ENCODE data around the gene TAMM41.
"Not testable (repeated sequence)": the region's sequence is repeated elsewhere in the genome, so short reads cannot be mapped to it uniquely, and the experiment has no call there.

Gene TAMM41

DNA sequence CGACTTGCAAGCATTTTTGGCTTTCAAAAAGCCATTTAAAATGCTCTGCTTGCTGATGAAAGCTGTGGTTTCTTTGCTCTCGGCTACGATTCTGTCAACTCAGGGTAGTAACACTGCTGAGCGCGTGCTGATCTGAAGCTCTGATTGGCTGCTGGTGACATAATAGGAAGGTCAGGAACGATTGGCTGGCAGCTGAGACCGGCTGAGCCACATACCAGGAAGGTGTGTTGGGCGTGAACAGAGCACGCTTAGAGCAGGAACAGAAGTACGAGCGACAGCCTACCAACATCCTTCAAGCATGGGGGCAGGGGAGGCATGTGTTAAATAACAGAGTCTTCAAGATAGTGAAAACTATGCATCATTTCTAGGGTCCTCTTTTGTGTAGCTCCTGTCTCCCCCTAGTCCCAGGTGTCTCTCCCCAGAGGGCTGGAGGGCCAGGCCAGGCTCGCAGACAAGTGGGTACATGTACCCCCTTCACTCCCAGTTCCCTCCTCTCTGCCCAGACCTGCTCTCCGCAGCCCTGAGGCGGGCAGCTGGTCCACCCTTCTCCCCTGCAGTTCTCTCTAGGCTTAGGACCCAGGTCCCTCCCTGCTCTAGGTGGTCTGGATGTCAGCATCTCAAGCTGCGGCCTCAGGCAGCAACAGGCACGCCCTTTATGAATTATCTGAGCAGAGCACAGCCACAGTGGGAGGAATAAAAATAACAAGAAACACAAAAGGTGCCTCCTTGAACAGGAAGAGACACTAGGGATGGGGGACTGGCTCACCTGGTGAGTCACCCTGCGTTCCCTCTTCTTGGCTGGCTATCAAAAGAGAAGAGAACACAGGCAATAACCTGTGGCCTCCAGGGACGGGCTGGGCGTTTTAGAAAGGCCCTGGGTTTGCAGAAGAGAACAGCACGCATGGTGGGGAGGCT, 76.0 kb downstream of the TAMM41 start:
- H3K4me3 ChIP-seq (ENCODE audit: low read length): peak overlapping the region; percentile 26
- H3K36me3 ChIP-seq (ENCODE audit: insufficient read depth, low read length): no peaks in the 10 kb centered on the region

DNA sequence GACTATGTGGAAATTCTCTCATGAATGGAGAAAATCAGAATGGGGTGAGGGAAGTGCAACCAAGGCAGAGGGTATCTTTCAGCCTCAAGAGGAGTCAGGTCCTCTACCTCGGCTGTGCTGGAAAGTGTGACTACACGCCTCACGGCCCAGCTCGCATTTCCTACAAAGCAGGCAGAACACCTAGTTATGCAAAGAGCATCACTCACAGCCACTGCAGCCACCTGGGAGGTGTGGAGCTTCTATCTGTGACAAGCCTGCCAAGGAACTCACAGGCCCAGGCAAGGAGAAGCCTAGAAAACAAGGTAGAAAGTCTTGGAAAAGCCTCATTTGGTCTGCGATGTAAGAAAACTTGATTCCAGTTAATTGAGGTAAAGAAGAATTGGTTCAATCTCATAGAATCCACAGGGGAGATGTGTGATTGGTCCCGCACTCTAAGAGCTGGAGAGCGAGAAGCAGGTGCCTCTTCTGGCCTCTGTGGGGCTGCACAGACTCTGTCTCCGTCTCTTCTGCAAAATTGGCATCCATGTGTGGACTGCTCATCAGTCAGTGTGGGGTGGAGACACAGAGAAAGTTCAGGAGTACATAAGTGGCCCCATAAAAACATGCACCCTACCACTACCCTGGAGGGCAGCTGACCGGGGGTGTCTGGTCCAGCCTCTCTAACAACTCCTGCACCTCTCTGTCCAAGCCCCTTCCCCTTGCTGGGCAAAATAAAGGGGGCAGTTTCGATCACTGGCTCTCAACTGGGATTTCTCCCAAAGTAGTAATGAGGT, 76.8 kb downstream of the TAMM41 start:
- H3K4me3 ChIP-seq (ENCODE audit: low read length): peak overlapping the region; percentile 26
- no peaks in the 10 kb centered on the region for H3K36me3 ChIP-seq (ENCODE audit: insufficient read depth, low read length)
- H2AFZ ChIP-seq (ENCODE audit: low read depth, low read length): peak overlapping the region; percentile 55
- H3K27me3 ChIP-seq (ENCODE audit: insufficient read depth, low read length): no peaks in the 10 kb centered on the region
- peaks cover 7% of the 10 kb centered on the region for H3K4me1 ChIP-seq (ENCODE audit: insufficient read depth, low read length)
- H3K9me3 ChIP-seq (ENCODE audit: low read length): no peaks in the 10 kb centered on the region

More for the DNA sequence above, 76.0 kb downstream of the TAMM41 start:
- no peaks in the 10 kb centered on the region for H3K27me3 ChIP-seq (ENCODE audit: insufficient read depth, low read length)
- H3K4me1 ChIP-seq (ENCODE audit: insufficient read depth, low read length): peaks cover 7% of the 10 kb centered on the region
- no peaks in the 10 kb centered on the region for H3K9me3 ChIP-seq (ENCODE audit: low read length)
- peak overlapping the region; percentile 55 for H2AFZ ChIP-seq (ENCODE audit: low read depth, low read length)

DNA sequence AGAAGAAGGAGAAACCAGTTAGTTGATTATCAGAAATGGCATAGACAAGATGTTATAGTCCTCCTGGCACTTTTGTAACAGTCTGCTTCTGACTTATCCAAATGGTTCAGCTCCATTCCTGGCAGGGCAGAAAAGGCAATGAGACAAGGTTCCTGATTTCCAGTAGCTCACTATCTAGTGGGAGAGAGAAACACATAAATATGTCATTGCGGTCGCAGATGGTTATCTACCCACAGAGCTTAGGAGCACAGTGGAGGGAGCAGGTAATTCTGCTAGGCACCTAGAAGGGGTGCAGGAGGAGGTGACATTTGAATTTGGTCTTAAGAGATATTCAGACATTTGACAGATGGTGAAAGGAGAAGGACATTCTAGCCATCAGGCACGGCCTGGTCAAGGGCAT, 78.1 kb downstream of the TAMM41 start:
- H3K9me3 ChIP-seq (ENCODE audit: low read length): no peaks in the 10 kb centered on the region
- no peaks in the 10 kb centered on the region for H3K27me3 ChIP-seq (ENCODE audit: insufficient read depth, low read length)
- peaks cover 7% of the 10 kb centered on the region for H3K4me1 ChIP-seq (ENCODE audit: insufficient read depth, low read length)
- no peaks in the 10 kb centered on the region for H3K36me3 ChIP-seq (ENCODE audit: insufficient read depth, low read length)
- H3K4me3 ChIP-seq (ENCODE audit: low read length): no peak overlapping the region
- no peak overlapping the region for H2AFZ ChIP-seq (ENCODE audit: low read depth, low read length)

DNA sequence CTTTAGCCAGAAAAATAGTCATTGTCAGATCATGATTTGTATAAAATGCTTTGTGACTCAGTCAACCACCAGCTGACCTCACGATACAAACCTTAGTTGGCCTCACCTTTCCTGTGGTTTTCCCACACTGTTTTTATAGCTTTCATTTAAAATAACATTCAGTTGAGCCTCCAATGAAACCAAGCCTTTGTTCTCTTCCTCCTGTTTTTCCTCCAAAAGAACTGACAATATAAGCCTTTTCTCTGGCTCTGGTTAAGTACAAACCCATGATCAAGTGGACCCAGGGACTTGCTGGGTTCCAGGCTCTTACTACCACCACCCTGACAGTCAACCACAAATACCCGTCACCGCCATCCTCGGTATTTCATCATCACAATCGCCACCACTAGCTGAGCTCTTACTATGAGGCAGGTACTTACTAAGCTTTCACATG, 81.7 kb downstream of the TAMM41 start:
- no peaks in the 10 kb centered on the region for H3K9me3 ChIP-seq (ENCODE audit: low read length)
- no peaks in the 10 kb centered on the region for H3K36me3 ChIP-seq (ENCODE audit: insufficient read depth, low read length)
- H2AFZ ChIP-seq (ENCODE audit: low read depth, low read length): no peak overlapping the region
- H3K4me1 ChIP-seq (ENCODE audit: insufficient read depth, low read length): no peaks in the 10 kb centered on the region
- H3K4me3 ChIP-seq (ENCODE audit: low read length): no peak overlapping the region
- H3K27me3 ChIP-seq (ENCODE audit: insufficient read depth, low read length): no peaks in the 10 kb centered on the region

DNA sequence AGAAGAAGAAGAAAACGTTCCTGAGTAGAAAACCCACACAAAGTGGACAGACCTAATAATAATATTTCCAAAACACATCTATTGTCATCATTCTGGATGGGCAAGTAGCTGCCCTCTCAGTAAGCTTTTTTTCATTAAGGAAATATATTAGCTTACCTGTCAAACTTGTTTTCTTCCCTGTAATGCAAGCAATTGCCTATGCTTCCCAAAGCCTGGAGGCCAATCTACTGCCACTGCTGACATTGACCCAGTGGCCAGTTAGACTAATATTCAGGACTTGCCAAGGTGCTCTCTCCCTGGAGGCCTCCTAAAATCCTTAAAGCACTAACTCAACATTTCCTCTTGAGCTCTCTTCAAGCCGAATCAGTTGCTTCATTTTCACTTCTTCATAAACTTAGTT, 86.7 kb downstream of the TAMM41 start:
- H3K27me3 ChIP-seq (ENCODE audit: insufficient read depth, low read length): no peaks in the 10 kb centered on the region
- H3K4me1 ChIP-seq (ENCODE audit: insufficient read depth, low read length): no peaks in the 10 kb centered on the region
- H2AFZ ChIP-seq (ENCODE audit: low read depth, low read length): no peak overlapping the region
- H3K9me3 ChIP-seq (ENCODE audit: low read length): no peaks in the 10 kb centered on the region
- no peak overlapping the region for H3K4me3 ChIP-seq (ENCODE audit: low read length)
- no peaks in the 10 kb centered on the region for H3K36me3 ChIP-seq (ENCODE audit: insufficient read depth, low read length)

DNA sequence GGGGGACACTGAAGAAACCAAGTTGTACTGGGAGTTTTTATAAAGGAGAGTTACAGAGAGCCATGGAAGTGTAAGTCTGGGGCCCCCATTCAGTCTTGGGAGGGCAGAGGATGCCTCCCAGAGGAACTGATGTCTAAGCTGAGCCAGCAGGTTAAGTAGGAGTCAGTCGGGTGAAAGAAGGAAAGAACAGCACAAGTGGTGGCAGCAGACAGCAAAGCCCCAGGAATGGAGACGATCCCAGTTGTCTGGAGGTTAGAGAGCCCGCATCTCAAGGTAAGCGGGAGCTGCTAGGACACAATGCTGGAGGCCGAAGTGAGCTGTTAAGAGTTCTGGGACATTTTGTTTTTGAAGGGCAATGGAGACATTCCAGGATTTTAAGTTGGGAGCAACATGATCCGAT, 88.8 kb downstream of the TAMM41 start:
- no peak overlapping the region for H2AFZ ChIP-seq (ENCODE audit: low read depth, low read length)
- H3K4me3 ChIP-seq (ENCODE audit: low read length): no peak overlapping the region
- H3K36me3 ChIP-seq (ENCODE audit: insufficient read depth, low read length): no peaks in the 10 kb centered on the region
- no peaks in the 10 kb centered on the region for H3K9me3 ChIP-seq (ENCODE audit: low read length)
- no peaks in the 10 kb centered on the region for H3K27me3 ChIP-seq (ENCODE audit: insufficient read depth, low read length)
- H3K4me1 ChIP-seq (ENCODE audit: insufficient read depth, low read length): no peaks in the 10 kb centered on the region

DNA sequence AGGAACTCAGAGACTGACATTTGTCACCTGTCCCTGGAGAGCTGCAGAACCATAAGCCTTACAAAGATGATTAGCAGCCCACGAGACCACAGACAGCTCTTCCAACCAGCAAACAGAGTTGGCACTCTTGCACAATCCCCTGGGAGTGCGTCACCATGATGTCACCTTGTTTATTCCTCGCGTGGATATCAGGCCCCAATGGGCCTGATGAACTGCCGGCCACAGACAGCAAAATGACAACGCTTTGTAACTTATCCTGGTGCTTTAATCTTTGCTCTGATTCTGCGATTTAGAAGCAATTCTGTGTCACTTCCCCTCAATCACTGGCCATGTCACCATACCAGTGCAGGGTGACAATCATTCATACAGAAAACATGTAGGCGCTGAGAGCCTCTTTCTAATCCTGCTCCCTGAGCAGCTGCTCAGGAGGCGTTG, 89.2 kb downstream of the TAMM41 start:
- Histone ChIP-seq H3K9me3 (ENCODE audit: low read length) (no peaks in the 10 kb centered on the region), H3K36me3 (ENCODE audit: insufficient read depth, low read length) (no peaks in the 10 kb centered on the region), H2AFZ (ENCODE audit: low read depth, low read length) (no peak overlapping the region), H3K27me3 (ENCODE audit: insufficient read depth, low read length) (no peaks in the 10 kb centered on the region), H3K4me3 (ENCODE audit: low read length) (no peak overlapping the region), H3K4me1 (ENCODE audit: insufficient read depth, low read length) (no peaks in the 10 kb centered on the region)

DNA sequence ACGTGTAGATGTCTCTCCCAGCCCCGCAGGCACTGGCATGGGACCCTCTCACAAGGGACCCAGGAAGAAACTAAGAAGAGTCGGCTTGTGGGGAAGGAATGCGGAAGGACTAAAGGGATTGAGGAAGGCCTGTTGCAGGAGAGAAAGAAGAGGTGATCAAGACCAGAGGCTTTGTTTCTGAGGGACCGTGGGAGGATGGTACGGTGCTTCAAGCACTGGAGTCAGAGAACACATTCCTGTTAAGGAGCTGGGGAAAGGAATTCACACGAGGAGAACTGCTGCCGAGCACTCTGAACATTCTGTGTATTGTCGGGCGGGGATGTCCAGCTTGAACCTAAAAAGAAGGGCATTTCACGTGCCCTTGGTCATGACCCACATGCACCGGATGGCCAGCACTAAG, 91.4 kb downstream of the TAMM41 start:
- peak overlapping the region; percentile 6 for H2AFZ ChIP-seq (ENCODE audit: low read depth, low read length)

DNA sequence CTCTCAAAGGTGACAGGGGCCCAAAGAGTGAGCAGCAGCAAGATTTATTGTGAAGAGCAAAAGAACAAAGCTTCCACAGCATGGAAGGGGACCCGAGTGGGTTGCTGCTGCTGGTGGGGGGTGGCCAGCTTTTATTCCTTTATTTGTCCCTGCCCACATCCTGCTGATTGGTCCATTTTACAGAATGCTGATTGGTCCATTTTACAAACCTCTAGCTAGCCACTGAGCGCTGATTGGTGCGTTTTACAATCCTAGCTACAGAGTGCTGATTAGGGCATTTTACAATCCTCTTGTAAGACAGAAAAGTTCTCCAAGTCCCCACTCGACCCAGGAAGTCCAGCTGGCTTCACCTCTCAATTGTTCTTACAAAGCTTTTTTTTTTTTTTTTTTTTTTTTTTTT, 94.4 kb downstream of the TAMM41 start:
- not testable (repeated sequence) for H2AFZ ChIP-seq (ENCODE audit: low read depth, low read length); H3K36me3 ChIP-seq (ENCODE audit: insufficient read depth, low read length); H3K27me3 ChIP-seq (ENCODE audit: insufficient read depth, low read length); H3K9me3 ChIP-seq (ENCODE audit: low read length); H3K4me1 ChIP-seq (ENCODE audit: insufficient read depth, low read length); H3K4me3 ChIP-seq (ENCODE audit: low read length)

More for the DNA sequence above, 91.4 kb downstream of the TAMM41 start:
- H3K4me1 ChIP-seq (ENCODE audit: insufficient read depth, low read length): no peaks in the 10 kb centered on the region
- no peaks in the 10 kb centered on the region for H3K9me3 ChIP-seq (ENCODE audit: low read length)
- no peaks in the 10 kb centered on the region for H3K36me3 ChIP-seq (ENCODE audit: insufficient read depth, low read length)
- H3K27me3 ChIP-seq (ENCODE audit: insufficient read depth, low read length): no peaks in the 10 kb centered on the region
- H3K4me3 ChIP-seq (ENCODE audit: low read length): no peak overlapping the region

DNA sequence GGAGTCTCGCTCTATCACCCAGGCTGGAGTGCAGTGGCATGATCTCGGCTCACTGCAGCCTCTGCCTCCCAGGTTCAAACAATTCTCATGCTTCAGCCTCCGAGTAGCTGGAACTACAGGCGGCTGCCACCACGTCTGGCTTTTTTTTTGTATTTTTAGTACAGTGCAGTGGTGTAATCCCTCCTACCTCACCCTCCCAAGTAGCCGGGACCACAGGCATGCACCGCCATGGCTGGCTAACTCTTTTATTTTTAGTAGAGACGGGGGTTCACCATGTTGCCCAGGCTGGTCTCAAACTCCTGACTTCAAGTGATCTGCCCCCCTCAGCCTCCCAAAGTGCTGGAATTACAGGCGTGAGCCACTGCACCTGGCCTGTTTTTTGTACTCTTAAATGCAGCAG, 98.4 kb downstream of the TAMM41 start:
- H3K9me3 ChIP-seq (ENCODE audit: low read length); H2AFZ ChIP-seq (ENCODE audit: low read depth, low read length); H3K27me3 ChIP-seq (ENCODE audit: insufficient read depth, low read length); H3K36me3 ChIP-seq (ENCODE audit: insufficient read depth, low read length); H3K4me1 ChIP-seq (ENCODE audit: insufficient read depth, low read length); H3K4me3 ChIP-seq (ENCODE audit: low read length): not testable (repeated sequence)
